Stimulated activated CD4-positive, alpha-beta T cell treated with anti-CD3 and anti-CD28 coated beads, Interleukin-2, amount 100 ng/mL, for 24 hours (primary cell): ENCODE data around the gene ZC3H13.

ENCODE experiments used
- DNase-seq, 2 donors: peaks; one replicate each; pipeline ENCODE4 v3.0.0-alpha.2; 2020

The ZC3H13 gene

GRCh38 chr13:46058268-46058667, 5.7 kb upstream of the ZC3H13 start:
- DNase-seq: no peak

DNA sequence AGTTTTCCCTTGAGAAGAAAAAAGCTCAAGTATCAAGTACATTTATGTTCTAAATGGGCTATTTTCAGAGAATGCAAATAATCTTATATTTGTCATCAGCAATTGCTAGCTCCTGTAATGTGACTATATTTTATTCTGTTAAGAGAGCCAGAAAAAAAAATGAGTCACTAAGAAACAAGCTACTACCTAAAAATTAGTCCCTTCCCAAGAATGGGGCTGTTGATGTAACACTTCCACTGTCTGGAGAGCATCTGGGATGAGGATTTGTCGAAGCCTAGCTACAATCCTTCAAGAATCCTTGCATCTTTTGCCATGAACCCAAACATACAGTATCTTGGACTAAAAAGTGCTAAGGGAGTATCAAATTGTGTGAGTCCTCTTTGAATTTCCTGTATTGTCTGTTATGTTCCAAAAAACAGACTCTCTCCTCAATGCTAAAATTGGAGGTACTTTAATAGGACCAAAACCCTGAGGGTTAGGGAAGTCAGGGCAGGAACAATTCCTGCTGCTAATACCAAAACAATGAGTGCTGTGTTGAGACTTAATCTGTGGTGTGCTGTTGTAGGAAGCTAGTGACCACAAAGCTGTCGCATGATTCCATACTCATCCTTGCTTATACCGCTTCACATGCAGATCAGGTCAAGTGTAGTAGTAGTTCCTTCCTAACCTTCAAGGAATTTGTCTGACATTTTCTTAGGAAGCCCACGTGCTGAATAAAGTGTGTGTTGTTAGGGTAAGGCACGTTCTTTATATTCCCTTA, 4.9 kb upstream of the ZC3H13 start:
- no peak for DNase-seq

GRCh38 chr13:46053162-46054012, 841 bp upstream of the ZC3H13 start:
- DNase-seq: no peak

DNA sequence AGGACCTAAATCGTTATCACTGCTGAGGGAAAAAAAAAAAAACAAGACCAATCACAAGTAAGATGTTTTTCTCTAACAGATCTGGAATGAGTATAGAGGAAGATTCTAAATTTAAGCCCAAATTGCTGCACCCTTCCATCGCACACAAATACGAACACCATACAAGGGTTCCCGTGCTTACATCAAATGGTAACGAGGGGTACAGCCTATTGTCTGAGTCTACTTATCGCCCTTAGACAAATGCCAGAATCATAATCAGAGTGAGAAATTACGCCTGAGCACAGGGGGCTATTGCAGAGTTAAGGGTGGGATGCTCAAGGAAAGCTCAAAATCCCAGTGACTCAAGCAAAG, 603 bp downstream of the ZC3H13 start:
- DNase-seq: no peak

DNA sequence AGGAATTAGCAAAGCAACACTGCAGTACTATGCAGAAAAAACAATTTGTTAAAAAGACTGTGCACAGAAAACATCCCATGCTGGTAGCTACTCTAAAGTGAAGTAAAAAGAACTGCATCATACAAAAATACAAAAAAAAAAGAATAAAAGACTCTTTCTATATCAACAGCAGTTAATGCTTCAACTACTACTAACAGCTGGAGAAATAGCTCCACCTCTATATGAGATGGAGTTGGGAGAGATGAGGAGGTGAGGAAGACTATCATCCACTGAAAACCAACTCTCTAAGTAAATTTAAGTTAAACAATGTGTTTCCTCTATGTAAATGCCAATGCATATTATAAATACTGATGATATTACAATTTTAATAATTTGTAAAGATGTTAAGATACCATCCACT, 1.8 kb downstream of the ZC3H13 start:
- DNase-seq: no peak

DNA sequence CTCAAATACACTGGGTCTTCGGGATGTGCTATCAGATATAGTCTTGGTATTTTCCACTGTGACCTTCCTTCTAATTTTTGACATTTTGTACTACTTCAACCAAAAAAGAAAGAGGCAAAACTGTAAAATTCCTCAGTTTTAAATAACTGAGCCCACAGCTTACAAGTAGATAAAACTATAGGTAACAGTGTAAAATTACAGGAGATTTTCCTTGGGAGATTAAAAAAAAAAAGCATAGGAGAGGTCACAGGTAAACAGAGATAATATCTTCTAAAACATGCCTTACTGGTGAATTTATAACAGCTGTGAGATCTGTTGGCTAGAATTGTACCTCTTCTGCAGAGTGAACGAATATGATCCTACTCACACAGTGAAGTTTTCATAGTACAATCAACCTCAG, 7.1 kb downstream of the ZC3H13 start:
- DNase-seq: no peak

DNA sequence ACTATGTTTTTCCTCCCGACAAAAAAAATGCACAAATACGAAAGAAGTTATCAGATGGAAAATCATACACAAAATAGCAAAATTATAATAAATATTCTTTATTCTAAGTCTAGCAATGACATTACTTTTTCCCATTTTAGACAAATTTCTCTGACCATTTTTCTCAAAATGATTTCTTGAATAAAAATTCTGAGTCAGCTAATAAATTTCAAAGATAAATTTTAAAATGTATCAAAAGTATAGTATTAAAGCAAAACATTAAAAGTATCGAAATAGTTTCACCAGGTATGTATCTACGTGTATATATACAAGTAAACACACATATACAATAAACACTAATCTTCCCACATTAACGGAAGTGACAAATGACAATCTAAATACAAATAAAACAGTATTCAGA, 8.9 kb downstream of the ZC3H13 start:
- DNase-seq: no peak

DNA sequence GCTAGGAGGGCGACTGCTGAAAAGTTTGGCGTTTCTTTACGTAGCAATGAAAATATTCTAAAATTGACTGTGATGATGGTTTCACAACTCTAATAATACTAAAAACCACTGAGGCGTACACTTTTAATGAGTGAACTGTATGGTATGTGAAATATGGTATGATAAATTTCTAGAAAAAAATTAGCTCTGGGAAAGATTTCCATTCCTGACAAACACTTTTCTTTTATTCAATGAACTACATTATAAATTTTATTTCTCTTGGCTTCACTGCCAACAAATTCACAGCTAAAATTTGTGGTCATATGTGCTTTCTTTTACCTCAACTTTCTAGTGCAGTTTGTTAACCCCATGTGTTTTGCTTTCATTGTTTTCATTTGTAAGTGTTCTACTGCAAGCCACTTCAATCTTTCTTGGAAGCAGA, 11.1 kb downstream of the ZC3H13 start:
- no peak for DNase-seq

DNA sequence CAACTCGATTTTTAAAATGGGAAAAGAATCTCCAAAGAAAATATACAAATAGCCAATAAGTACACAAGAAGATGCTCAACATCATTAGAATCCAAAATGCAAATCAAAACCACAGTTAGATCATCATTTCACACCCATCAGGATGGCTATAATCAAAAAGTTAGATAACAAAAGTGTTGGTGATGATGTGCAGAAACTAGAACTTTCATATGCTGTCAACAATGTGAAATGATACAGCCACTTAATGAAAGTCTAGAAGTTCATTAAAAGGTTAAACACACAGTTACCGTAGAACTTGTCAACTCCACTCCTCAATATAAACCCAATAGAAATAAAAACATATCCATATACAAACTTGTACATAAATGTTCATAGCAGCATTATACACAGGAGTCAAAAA, 11.8 kb downstream of the ZC3H13 start:
- DNase-seq: no peak

DNA sequence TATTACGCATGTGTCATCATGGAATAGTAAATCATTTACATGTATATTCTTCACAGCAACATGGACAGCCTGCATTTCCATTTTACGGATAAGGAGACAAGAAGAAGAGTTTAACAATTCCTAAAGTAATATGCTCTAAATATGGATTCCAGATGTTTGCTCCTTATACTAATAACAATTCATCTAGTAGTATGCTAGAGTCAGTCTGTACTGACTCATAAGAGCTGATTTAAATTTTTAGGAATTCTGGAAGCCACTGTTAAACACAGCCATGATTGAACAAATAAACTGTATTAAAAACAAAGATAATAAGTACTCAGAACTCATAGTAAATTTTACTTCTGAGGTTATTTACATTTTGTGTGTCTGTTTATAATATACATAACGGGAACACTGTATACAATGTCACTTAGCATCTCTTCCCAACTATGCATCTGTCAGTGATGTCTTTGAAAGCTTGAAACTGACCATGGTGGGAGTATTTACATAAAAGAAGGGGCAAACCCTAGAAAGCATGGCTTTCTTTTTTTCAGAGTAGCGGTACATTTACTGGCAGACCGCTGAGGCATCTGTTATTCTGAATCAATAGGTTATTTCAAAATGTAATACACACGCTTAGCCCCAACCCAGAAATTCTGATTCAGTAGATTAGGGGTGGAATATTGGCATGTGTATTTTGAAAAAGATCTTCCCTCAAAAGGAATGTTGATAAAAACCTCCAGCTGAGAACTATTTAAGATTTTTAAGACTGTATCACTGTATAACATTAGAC, 12.9 kb downstream of the ZC3H13 start:
- no peak for DNase-seq

GRCh38 chr13:46038296-46038695, 14.2 kb downstream of the ZC3H13 start:
- DNase-seq: no peak

GRCh38 chr13:46035066-46035465, 17.5 kb downstream of the ZC3H13 start:
- DNase-seq: no peak

DNA sequence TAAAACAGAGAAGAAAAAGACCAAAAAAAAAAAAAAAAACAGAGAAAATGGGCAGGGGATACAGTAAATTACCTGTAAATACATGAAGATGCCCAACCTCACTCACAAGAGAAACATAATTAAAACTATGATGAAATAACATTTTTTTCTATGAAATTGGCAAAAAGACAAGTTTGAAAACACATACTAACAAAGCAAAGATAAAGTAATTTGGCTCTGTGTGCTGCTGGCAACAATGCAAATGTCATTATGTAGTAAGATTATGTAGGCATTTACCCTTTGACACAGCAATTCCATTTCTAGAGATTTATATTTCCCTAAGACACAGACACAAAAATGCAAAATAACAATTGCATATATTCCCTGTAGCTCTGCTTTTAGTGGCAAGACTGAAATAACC, 20.2 kb downstream of the ZC3H13 start:
- DNase-seq: no peak

DNA sequence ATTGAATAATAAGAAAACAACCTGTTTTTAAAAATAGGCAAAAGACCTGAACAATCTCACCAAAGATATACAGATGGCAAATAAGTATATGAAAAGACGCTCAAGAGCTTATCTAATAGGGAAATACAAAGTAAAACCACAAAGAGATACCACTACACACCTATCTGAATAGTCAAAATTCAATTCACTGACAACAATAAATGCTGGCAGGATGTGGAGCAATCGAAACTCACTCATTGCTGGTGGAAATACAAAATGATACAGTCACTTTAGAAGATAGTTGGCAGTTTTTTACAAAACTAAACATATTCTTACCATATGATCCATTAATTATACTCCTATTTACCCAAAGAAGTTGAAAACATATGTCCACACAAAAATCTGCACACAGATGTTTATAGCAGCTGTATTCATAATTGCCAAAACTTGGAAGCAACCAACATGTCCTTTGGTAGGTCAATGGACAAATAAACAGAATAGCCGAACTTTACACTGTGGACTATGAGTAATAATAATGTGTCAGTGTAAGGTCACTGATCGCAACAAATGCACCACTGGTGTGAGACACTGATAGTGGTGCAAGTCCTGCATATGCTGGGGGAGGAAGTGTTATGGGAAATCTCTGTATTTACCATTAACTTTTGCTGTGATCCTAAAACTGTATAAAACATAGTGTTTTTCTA, 20.8 kb downstream of the ZC3H13 start:
- DNase-seq: no peak

DNA sequence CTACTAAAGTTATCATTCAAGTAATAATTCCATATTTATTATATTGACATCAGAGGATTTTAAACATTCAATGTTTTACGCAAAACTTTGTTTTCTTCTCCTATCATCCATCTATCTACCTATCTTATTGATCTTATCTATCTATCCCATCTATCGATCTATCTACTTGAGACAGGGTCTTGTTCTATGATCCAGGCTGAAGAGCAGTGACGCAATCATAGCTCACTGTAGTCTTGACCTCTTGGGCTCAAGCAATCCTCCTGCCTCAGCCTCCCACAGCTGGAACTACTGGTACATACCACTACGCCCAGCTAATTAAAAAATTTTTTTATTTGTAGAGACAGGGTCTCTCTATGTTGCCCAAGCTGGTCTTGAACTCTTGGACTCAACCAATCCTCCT, 27.4 kb downstream of the ZC3H13 start:
- DNase-seq: no peak

DNA sequence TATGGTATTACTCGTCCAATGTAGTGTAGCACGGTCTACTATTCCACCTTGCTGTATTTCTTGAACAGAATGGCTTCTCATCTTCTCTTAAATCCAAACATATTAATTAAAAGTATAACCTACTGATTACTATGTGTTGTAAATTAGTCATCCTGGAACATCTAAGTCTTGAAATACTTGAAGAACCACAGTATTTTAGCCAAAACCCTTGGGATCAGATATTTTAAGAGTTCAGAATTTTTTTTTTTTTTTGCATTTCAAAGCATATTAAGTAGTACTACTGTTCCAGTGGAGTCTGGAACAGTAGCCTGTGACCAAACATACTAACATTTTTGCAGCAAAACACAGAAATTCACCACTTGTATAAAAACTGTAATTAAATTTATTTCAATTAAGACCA, 30.1 kb downstream of the ZC3H13 start:
- no peak for DNase-seq

- DNase-seq: no peak
These were observed 36.3 kb downstream of the ZC3H13 start for GRCh38 chr13:46016216-46016615.

GRCh38 chr13:46015366-46015765, 37.2 kb downstream of the ZC3H13 start:
- no peak for DNase-seq

GRCh38 chr13:46012404-46012803, 40.1 kb downstream of the ZC3H13 start:
- no peak for DNase-seq

GRCh38 chr13:46010148-46010547, 42.4 kb downstream of the ZC3H13 start:
- DNase-seq: no peak

- no peak for DNase-seq
These were observed 43.9 kb downstream of the ZC3H13 start for GRCh38 chr13:46008631-46009030.

DNA sequence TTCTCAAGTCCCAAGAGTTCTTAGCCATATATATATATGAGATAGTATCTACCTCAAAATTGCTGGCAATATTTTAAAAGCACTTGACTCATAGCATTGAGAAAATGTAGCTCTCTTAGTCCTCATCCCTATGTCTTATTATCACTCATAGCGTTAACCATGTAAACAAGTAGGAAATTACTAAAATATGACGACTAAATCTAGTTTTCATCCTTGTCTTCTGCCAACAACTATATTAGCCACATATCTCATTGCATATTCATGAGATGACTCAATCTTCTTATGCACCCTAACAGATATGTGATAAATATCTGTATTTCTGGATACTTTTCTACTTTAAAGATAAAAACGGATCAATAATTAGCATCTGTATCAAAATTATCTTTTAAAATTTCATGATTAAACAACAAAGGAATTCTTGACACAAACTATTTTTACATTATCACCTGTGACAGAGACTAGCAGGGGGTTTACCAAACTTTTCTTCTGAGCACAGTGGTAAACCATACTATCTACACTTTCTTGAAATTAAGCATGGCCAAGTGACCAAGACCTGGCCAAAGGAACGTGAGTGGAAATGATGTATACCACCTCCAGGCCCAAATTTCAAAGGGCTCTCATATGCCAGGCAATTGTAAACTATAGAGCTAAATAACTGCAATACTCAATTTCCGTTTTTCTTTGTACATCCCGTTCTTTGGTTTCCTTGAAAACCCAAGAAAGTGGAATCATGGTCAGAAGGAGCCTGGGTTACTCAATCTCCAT, 45.7 kb downstream of the ZC3H13 start:
- DNase-seq: no peak
